A673 (cell line): ENCODE data around the gene DCHS1.

Experiments used
- EZH2 ChIP-seq: fragments of 200-600 bp; sonication (generic); IDR thresholded peaks from 2 replicates; pipeline ENCODE4 v1.6.1; 2017; ENCODE audit warnings: borderline replicate concordance, low read depth, mild to moderate bottlenecking, mixed read lengths, antibody characterized with exemption, low read length; ENCODE audit not compliant: poor library complexity, severe bottlenecking
- TF ChIP-seq, protein P1 (sequence below): fragments of 300-800, 200-600 bp; sonication (generic); conservative IDR thresholded peaks from 2 replicates; pipeline ENCODE4 v1.5.1; 2017; ENCODE audit warnings: low read depth, mild to moderate bottlenecking, antibody characterized with exemption, low read length, moderate library complexity, mixed read lengths

DNA sequence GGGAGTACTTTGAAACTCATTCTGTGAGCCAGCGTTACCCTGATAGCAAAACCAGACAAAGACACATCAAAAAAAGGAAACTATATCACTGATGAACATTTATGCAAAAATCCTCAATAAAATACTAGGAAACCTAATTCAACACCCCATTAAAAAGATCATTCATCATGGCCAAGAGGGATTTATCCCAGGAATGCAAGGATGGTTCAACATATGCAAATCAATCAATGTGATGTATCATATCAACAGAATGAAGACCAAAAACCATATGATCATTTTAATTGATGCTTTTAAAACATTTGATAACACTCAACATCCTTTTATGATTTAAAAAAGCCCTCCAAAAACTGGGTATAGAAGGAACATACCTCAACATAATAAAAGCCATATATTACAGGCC lies 72.0 kb downstream of the DCHS1 start:
- TF ChIP-seq, protein P1, sequence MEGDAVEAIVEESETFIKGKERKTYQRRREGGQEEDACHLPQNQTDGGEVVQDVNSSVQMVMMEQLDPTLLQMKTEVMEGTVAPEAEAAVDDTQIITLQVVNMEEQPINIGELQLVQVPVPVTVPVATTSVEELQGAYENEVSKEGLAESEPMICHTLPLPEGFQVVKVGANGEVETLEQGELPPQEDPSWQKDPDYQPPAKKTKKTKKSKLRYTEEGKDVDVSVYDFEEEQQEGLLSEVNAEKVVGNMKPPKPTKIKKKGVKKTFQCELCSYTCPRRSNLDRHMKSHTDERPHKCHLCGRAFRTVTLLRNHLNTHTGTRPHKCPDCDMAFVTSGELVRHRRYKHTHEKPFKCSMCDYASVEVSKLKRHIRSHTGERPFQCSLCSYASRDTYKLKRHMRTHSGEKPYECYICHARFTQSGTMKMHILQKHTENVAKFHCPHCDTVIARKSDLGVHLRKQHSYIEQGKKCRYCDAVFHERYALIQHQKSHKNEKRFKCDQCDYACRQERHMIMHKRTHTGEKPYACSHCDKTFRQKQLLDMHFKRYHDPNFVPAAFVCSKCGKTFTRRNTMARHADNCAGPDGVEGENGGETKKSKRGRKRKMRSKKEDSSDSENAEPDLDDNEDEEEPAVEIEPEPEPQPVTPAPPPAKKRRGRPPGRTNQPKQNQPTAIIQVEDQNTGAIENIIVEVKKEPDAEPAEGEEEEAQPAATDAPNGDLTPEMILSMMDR = no peak
- no peak for TF ChIP-seq EZH2
